ENCODE results near the gene MUSTN1.

DNA sequence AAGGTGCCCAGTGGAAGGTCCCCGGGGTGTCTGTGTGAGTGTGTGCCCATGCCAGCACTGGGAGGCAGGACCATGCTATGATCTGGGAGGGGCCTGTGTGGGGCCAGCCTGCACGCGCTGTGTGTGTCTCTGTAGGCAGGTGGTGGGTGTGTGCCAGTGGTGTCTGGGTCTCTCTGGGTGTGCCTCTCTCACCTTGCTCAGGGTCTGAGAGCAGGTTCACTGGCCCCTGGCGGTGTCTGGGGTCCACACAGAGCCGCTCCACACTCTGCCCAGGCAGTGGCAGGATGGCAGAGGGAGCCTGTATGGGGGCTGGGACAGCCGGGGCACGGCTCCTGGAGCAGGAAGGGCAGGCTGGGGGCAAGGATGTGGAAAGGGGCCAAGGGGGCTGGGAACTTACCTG lies 17.0 kb downstream of the MUSTN1 start:
- TF ChIP-seq CTCF (IDR thresholded peaks at IDR 0.05) (no peak), EP300 (IDR thresholded peaks at IDR 0.05) (no peak)
